ENCODE data around the gene ABCA9. TPM values are rescaled to one million over a fixed set of nuclear protein-coding genes. Genes with fewer than 3 reads are reported as not detected.

Gene ABCA9
- total RNA-seq, 2 donors from 2014 or later, result 8.8 to 30.7 TPM

GRCh38 chr17:69048634-69049033 lies 12.1 kb downstream of the ABCA9 start:
- intact Hi-C loops (cut with DNase I), result no loop called here
- ATAC-seq (no peak), DNase-seq (no peak)
- Histone ChIP-seq H3K4me3 (no peak overlapping the region), H3K27ac (peak overlapping the region in 3 of 4 donors; percentile 84 to 89 (median 85)), H3K4me1 (peaks cover 50% of the 10 kb centered on the region), H3K9me3 (no peaks in the 10 kb centered on the region), H3K36me3 (replicated peaks in 1 of 2; ENCODE audit: insufficient read depth in 1 of 2, low read depth in 2 of 2) (no peaks in the 10 kb centered on the region), H3K27me3 (no peaks in the 10 kb centered on the region)
- 93 to 96% methylated on average over 2 of the region's 2 CpGs for WGBS, 2 donors
- TF ChIP-seq CTCF (IDR thresholded peaks at IDR 0.05), result no peak
- TF ChIP-seq POLR2A (IDR thresholded peaks at IDR 0.05), result no peak

GRCh38 chr17:69047368-69048263 lies 13.1 kb downstream of the ABCA9 start:
- no peaks in the 10 kb centered on the region for H3K9me3 ChIP-seq
- 9 to 11% methylated on average over 3 of the region's 3 CpGs for WGBS, 2 donors
- peak overlapping the region; percentile 76 to 89 (median 84) for H3K27ac ChIP-seq
- H3K4me3 ChIP-seq, result no peak overlapping the region
- intact Hi-C loops (cut with DNase I), result no loop called here
- no peaks in the 10 kb centered on the region for H3K36me3 ChIP-seq (replicated peaks in 1 of 2; ENCODE audit: insufficient read depth in 1 of 2, low read depth in 2 of 2)
- peak in 1 of 7 experiments; percentile 3 for TF ChIP-seq CTCF (IDR thresholded peaks at IDR 0.05)
- no peak for TF ChIP-seq POLR2A (IDR thresholded peaks at IDR 0.05)
- no peaks in the 10 kb centered on the region for H3K27me3 ChIP-seq
- H3K4me1 ChIP-seq, result peaks cover 49% of the 10 kb centered on the region
- peak; percentile 96 for ATAC-seq
- DNase-seq, result peak; percentile 80 to 89 (median 85)

GRCh38 chr17:69046121-69046807 lies 14.5 kb downstream of the ABCA9 start:
- WGBS, 2 donors, result 84 to 86% methylated on average over 4 of the region's 4 CpGs
- H3K27me3 ChIP-seq, result no peaks in the 10 kb centered on the region
- no peak overlapping the region for H3K4me3 ChIP-seq
- TF ChIP-seq POLR2A (IDR thresholded peaks at IDR 0.05) (no peak), CTCF (IDR thresholded peaks at IDR 0.05) (no peak)
- peaks cover 35% of the 10 kb centered on the region for H3K4me1 ChIP-seq
- H3K27ac ChIP-seq, result peak overlapping the region in 1 of 4 donors; percentile 84
- ATAC-seq (no peak), DNase-seq (no peak)
- no peaks in the 10 kb centered on the region for H3K36me3 ChIP-seq (replicated peaks in 1 of 2; ENCODE audit: insufficient read depth in 1 of 2, low read depth in 2 of 2)
- intact Hi-C loops (cut with DNase I), result no loop called here
- H3K9me3 ChIP-seq, result no peaks in the 10 kb centered on the region

GRCh38 chr17:69045646-69046045 lies 15.1 kb downstream of the ABCA9 start:
- H3K4me3 ChIP-seq, result no peak overlapping the region
- DNase-seq (no peak), ATAC-seq (no peak)
- H3K36me3 ChIP-seq (replicated peaks in 1 of 2; ENCODE audit: insufficient read depth in 1 of 2, low read depth in 2 of 2), result no peaks in the 10 kb centered on the region
- TF ChIP-seq POLR2A (IDR thresholded peaks at IDR 0.05), result no peak
- TF ChIP-seq CTCF (IDR thresholded peaks at IDR 0.05), result no peak
- intact Hi-C loops (cut with DNase I), result no loop called here
- H3K4me1 ChIP-seq, result peaks cover 29% of the 10 kb centered on the region
- H3K27ac ChIP-seq, result no peak overlapping the region
- no peaks in the 10 kb centered on the region for H3K27me3 ChIP-seq
- H3K9me3 ChIP-seq, result no peaks in the 10 kb centered on the region
- WGBS, 2 donors, result 93 to 98% methylated on average over 2 of the region's 2 CpGs

Measured in body of pancreas (tissue), 4 donors.